Cardiac septum (tissue), 1 donor: Measurements from ENCODE around the gene CELSR2. TPM values are rescaled to one million over a fixed set of nuclear protein-coding genes. Genes with fewer than 3 reads are reported as not detected.
A peak's percentile ranks its signal among the peaks of the same experiment; 100 is the strongest.
"Not testable (repeated sequence)": the region's sequence is repeated elsewhere in the genome, so short reads cannot be mapped to it uniquely, and the experiment has no call there.

Experiments
- DNase-seq: peaks from one replicate; pipeline ENCODE4 v3.0.0-alpha.2; 2020; ENCODE audit warnings: low spot score
- intact Hi-C: fragments of 100-400 bp; cut with DNase I; formaldehyde crosslinking; loops from one replicate; pipeline ENCODE4 v1.14.0; 2022
- total RNA-seq: library from RNA; stranded (reverse); fragmentation: NEBNext Ultra II Directional; extraction: Animal tissue kit (Norgen Biotek cat#: 25700); gene quantifications from one replicate; pipeline ENCODE4 v1.2.1, GENCODE V29; 2021
- donor health status: DM: no; HTN: no; CAD: no.

The CELSR2 gene
- total RNA-seq, 1 donor from 2014 or later = 7.1 TPM

- intact Hi-C loops = no loop called here
- no peak for DNase-seq
These were observed 22.9 kb downstream of the CELSR2 start for GRCh38 chr1:109272021-109272799.

GRCh38 chr1:109272831-109273547, 23.6 kb downstream of the CELSR2 start:
- intact Hi-C loops = no loop called here
- no peak for DNase-seq

- intact Hi-C loops = no loop called here
- DNase-seq = no peak
These were observed 24.4 kb downstream of the CELSR2 start for GRCh38 chr1:109273570-109274288.

GRCh38 chr1:109274533-109275476, 25.5 kb downstream of the CELSR2 start:
- intact Hi-C loops = no loop called here

GRCh38 chr1:109275706-109276345, 26.5 kb downstream of the CELSR2 start:
- DNase-seq = no peak
- intact Hi-C loops = no loop called here

More at GRCh38 chr1:109274533-109275476, 25.5 kb downstream of the CELSR2 start:
- no peak for DNase-seq

- DNase-seq = peak; percentile 90
- intact Hi-C loops = loop anchor here (1.0 kb wide), 1 partner anchor 122 kb away; no protein-coding TSS in a partner anchor
These were observed 28.3 kb downstream of the CELSR2 start for GRCh38 chr1:109277434-109278204.

GRCh38 chr1:109279615-109280278, 30.4 kb downstream of the CELSR2 start:
- intact Hi-C loops = loop anchor here (5.0 kb wide), 1 partner anchor 253 kb away; no protein-coding TSS in a partner anchor
- no peak for DNase-seq

- DNase-seq = no peak
- intact Hi-C loops = loop anchor here (5.0 kb wide), 1 partner anchor 251 kb away; no protein-coding TSS in a partner anchor
These were observed 31.5 kb downstream of the CELSR2 start for GRCh38 chr1:109280862-109281261.

- no peak for DNase-seq
- intact Hi-C loops = loop anchor here (2.0 to 5.0 kb wide), 2 partner anchors 17 to 250 kb away; no protein-coding TSS in a partner anchor
These were observed 32.5 kb downstream of the CELSR2 start for GRCh38 chr1:109281680-109282496.

- intact Hi-C loops = loop anchor here (2.0 to 5.0 kb wide), 2 partner anchors 16 to 250 kb away; no protein-coding TSS in a partner anchor
- no peak for DNase-seq
These were observed 33.2 kb downstream of the CELSR2 start for GRCh38 chr1:109282497-109282951.

GRCh38 chr1:109282952-109283747, 33.8 kb downstream of the CELSR2 start, which contains the start of gene PSRC1:
Gene PSRC1, minus strand, starts transcription at chr1:109283145.
- intact Hi-C loops = loop anchor here (2.0 to 5.0 kb wide), 2 partner anchors 16 to 249 kb away; no protein-coding TSS in a partner anchor
- DNase-seq = peak; percentile 99

- DNase-seq = no peak
- intact Hi-C loops = loop anchor here (2.0 to 5.0 kb wide), 2 partner anchors 15 to 248 kb away; no protein-coding TSS in a partner anchor
These were observed 34.6 kb downstream of the CELSR2 start for GRCh38 chr1:109283748-109284600.

- DNase-seq, intact Hi-C loops: not testable (repeated sequence)
These were observed 37.4 kb downstream of the CELSR2 start for GRCh38 chr1:109286762-109287161.

GRCh38 chr1:109290137-109290536, 40.8 kb downstream of the CELSR2 start:
- DNase-seq = no peak
- intact Hi-C loops = no loop called here
